B cell (primary cell): ENCODE data around the gene TEAD1.

ENCODE experiments used
- EZH2 ChIP-seq: IDR thresholded peaks from 2 replicates; pipeline ENCODE4 v1.6.1; 2012; ENCODE audit warnings: borderline replicate concordance, low read depth, mild to moderate bottlenecking, moderate library complexity, low read length; ENCODE audit not compliant: insufficient read depth, poor library complexity, severe bottlenecking
- TF ChIP-seq, protein P1 (sequence below): fragments of 200-600 bp; IDR thresholded peaks from one replicate; pipeline ENCODE4 v1.8.0; 2022; ENCODE audit warnings: antibody characterized with exemption, mild to moderate bottlenecking

DNA sequence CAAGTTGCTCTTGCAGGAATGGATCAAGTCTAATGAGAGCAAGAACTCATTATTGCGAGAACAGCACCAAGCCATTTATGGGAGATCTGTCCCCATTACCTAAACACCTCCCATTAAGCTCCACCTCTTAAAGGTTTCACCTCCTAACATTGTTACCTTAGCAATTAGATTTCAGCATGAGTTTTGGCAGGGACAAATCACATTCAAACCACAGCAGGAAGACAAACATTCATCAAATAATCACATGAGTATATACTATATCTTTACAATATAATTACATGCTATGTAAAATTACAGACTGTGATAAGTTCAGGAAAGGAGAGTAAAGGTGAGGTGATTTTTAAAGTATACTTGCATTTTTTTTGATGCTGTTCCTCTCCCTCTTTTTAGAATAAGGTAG, 6.6 kb upstream of the TEAD1 start:
- TF ChIP-seq, protein P1, sequence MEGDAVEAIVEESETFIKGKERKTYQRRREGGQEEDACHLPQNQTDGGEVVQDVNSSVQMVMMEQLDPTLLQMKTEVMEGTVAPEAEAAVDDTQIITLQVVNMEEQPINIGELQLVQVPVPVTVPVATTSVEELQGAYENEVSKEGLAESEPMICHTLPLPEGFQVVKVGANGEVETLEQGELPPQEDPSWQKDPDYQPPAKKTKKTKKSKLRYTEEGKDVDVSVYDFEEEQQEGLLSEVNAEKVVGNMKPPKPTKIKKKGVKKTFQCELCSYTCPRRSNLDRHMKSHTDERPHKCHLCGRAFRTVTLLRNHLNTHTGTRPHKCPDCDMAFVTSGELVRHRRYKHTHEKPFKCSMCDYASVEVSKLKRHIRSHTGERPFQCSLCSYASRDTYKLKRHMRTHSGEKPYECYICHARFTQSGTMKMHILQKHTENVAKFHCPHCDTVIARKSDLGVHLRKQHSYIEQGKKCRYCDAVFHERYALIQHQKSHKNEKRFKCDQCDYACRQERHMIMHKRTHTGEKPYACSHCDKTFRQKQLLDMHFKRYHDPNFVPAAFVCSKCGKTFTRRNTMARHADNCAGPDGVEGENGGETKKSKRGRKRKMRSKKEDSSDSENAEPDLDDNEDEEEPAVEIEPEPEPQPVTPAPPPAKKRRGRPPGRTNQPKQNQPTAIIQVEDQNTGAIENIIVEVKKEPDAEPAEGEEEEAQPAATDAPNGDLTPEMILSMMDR = no peak
- TF ChIP-seq EZH2 = no peak
